ENCODE data around the gene KCNH4. TPM values are rescaled to one million over a fixed set of nuclear protein-coding genes. Genes with fewer than 3 reads are reported as not detected.

The KCNH4 gene
- total RNA-seq: not detected
- not detected for polyA plus RNA-seq
- long read RNA-seq, donor 1: 0 reads
- long read RNA-seq, donor 2: 0 reads
- long read RNA-seq, donor 3: 0 reads
- long read RNA-seq, donor 4: 0 reads
- long read RNA-seq, donor 5: 0 reads
- long read RNA-seq, donor 6: 0 reads
- long read RNA-seq, donor 7: 0 reads
- long read RNA-seq, donor 8: 0 reads
- long read RNA-seq, donor 9: 0 reads
- long read RNA-seq, donor 10: 0 reads

GRCh38 chr17:42180922-42181850 lies at the start of gene KCNH4:
TSS of gene KCNH4 (minus strand) at chr17:42181142. CDS start at chr17:42180945, 197 bp downstream.
- DNase-seq: peak; percentile 81 to 82
- no peaks in the 10 kb centered on the region for H3K36me3 ChIP-seq
- no peak within 1 kb of the TSS for H3K27ac ChIP-seq
- WGBS, 5 donors: 5 to 11% (median 6%) methylated on average over 19 to 60 of the region's 60 CpGs
- H3K9me3 ChIP-seq: no peaks in the 10 kb centered on the region
- H3K4me3 ChIP-seq: peak within 1 kb of the TSS; percentile 41 to 55 (median 44)
- intact Hi-C loops (cut with DNase I; ENCODE audit: low total_unique reads): no loop called here
- peaks cover 21 to 40% (median 38%) of the 10 kb centered on the region in 4 donors for H3K4me1 ChIP-seq
- no peak for TF ChIP-seq EP300 (IDR thresholded peaks at IDR 0.05)
- no peak for TF ChIP-seq POLR2AphosphoS5 (IDR thresholded peaks at IDR 0.05)
- peak in 4 of 7 experiments; percentile 31 to 55 (median 44) for TF ChIP-seq CTCF (IDR thresholded peaks at IDR 0.05)
- TF ChIP-seq POLR2A (IDR thresholded peaks at IDR 0.05): no peak
- H3K27me3 ChIP-seq: peaks cover 12 to 43% (median 23%) of the 10 kb centered on the region in 3 donors

GRCh38 chr17:42230225-42230624 lies 49.3 kb upstream of the KCNH4 start:
- no peaks in the 10 kb centered on the region for H3K27me3 ChIP-seq
- no peak overlapping the region for H3K4me3 ChIP-seq
- TF ChIP-seq CTCF (IDR thresholded peaks at IDR 0.05): no peak
- no peak for TF ChIP-seq EP300 (IDR thresholded peaks at IDR 0.05)
- no peak for TF ChIP-seq POLR2AphosphoS5 (IDR thresholded peaks at IDR 0.05)
- TF ChIP-seq POLR2A (IDR thresholded peaks at IDR 0.05): no peak
- no peak overlapping the region for H3K27ac ChIP-seq
- peaks cover 0 to 31% (median 17%) of the 10 kb centered on the region in 4 donors for H3K36me3 ChIP-seq
- intact Hi-C loops (cut with DNase I; ENCODE audit: low total_unique reads): no loop called here
- DNase-seq: no peak
- 82 to 88% (median 84%) methylated on average over 5 of the region's 5 CpGs for WGBS, 5 donors
- no peaks in the 10 kb centered on the region for H3K9me3 ChIP-seq
- peaks cover 8 to 52% (median 26%) of the 10 kb centered on the region in 4 donors for H3K4me1 ChIP-seq

DNA sequence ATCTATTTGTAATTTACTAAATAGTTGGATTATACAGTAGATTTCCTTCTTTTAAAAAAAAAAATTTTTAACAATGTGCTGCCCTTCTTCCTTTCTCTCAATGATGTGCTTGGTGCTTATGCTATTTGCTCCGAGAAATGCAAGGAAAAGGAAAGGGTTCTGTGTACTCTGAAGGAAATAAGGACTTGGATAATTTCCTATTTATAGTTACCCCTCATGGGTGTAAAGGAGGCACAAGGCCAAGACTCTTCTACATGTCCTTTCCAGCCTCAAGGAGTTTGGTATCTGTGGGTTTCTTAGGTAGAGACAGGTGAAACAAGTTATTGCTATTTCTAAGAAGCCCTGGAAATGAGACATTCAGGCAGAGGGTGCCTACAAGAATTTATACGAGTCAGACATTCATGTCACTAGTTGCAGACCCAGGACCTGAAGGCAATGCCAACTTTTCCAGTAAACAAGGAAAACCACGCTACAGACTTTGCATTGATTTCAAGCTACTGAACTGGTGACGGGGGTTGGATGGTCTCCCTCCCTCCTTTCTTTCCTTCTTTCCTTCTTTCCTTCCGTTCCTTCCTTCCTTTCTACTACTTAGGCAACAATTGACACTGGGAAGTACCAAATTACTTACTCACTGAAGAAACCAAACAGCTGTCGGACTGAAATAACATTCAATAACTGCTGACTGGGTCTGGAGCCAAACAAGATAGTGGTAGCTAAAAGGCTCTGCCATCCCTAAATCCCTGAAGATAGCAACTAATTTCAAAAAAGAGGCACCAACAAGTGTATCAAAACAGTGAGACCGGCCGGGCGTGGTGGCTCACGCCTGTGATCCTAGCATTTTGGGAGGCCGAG lies 47.1 kb upstream of the KCNH4 start:
- Histone ChIP-seq H3K27ac (peak overlapping the region in 3 of 5 donors; percentile 31 to 67 (median 49)), H3K9me3 (no peaks in the 10 kb centered on the region), H3K4me1 (peaks cover 8 to 35% (median 16%) of the 10 kb centered on the region in 4 donors), H3K4me3 (no peak overlapping the region), H3K36me3 (peaks cover 18 to 51% (median 38%) of the 10 kb centered on the region in 4 donors), H3K27me3 (no peaks in the 10 kb centered on the region)
- intact Hi-C loops (cut with DNase I; ENCODE audit: low total_unique reads): no loop called here
- DNase-seq: no peak
- WGBS, 5 donors: 63 to 73% (median 70%) methylated on average over 11 of the region's 11 CpGs
- TF ChIP-seq POLR2A (IDR thresholded peaks at IDR 0.05) (no peak), CTCF (IDR thresholded peaks at IDR 0.05) (no peak), EP300 (IDR thresholded peaks at IDR 0.05) (no peak), POLR2AphosphoS5 (IDR thresholded peaks at IDR 0.05) (no peak)

DNA sequence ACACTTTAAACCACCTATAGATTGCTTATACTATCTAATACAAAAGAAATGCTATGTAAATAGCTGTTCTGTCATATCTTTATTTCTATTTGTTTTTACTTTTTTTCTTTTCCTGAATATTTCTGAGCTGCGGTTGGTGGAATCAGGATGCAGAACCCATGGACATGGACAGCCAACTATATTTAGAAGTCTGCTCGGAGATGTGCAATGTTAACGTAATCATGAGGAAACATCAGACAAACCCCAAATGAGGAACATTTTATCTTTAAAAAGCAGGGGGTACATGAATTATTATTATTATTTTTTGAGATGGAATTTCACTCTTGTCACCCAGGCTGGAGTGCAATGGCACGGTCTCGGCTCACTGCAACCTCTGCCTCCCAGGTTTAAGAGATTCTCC lies 44.7 kb upstream of the KCNH4 start:
- TF ChIP-seq POLR2A (IDR thresholded peaks at IDR 0.05) (no peak), EP300 (IDR thresholded peaks at IDR 0.05) (no peak), CTCF (IDR thresholded peaks at IDR 0.05) (no peak), POLR2AphosphoS5 (IDR thresholded peaks at IDR 0.05) (no peak)
- WGBS, 5 donors: 83 to 93% (median 88%) methylated on average over 5 of the region's 5 CpGs
- H3K27me3 ChIP-seq: no peaks in the 10 kb centered on the region
- H3K9me3 ChIP-seq: no peaks in the 10 kb centered on the region
- no peak overlapping the region for H3K4me3 ChIP-seq
- intact Hi-C loops (cut with DNase I; ENCODE audit: low total_unique reads): no loop called here
- H3K4me1 ChIP-seq: peaks cover 8 to 24% (median 15%) of the 10 kb centered on the region in 4 donors
- DNase-seq: no peak
- peaks cover 31 to 69% (median 56%) of the 10 kb centered on the region in 4 donors for H3K36me3 ChIP-seq
- no peak overlapping the region for H3K27ac ChIP-seq
